Measurements from ENCODE around the gene TMOD1. TPM values are rescaled to one million over a fixed set of nuclear protein-coding genes. Genes with fewer than 3 reads are reported as not detected.

The TMOD1 gene
- polyA plus RNA-seq, 1 donor: 145 TPM

- no peak for DNase-seq
These were observed 137.2 kb downstream of the TMOD1 start for GRCh38 chr9:97638666-97639065.

- DNase-seq: no peak
These were observed 138.9 kb downstream of the TMOD1 start for GRCh38 chr9:97640325-97640724.

GRCh38 chr9:97645720-97646119 is 144.3 kb downstream of the TMOD1 start:
- DNase-seq: no peak

GRCh38 chr9:97647996-97648395 is 146.5 kb downstream of the TMOD1 start:
- DNase-seq: no peak

Other genes with a start within 250 kb of the TMOD1 start
- 7.9 TPM for gene CCDC180, start 194.0 kb upstream of the TMOD1 start, polyA plus RNA-seq (ENCODE audit: insufficient read length)
- gene TDRD7, start 89.6 kb upstream of the TMOD1 start, polyA plus RNA-seq (ENCODE audit: insufficient read length): 5.4 TPM
- gene TSTD2, start 131.7 kb downstream of the TMOD1 start, polyA plus RNA-seq (ENCODE audit: insufficient read length): 22.2 TPM
- 33.8 TPM for gene NCBP1, start 132.2 kb downstream of the TMOD1 start, polyA plus RNA-seq (ENCODE audit: insufficient read length)
- gene XPA, start 195.7 kb downstream of the TMOD1 start, polyA plus RNA-seq (ENCODE audit: insufficient read length): 21.0 TPM

Measured in hindlimb muscle (tissue), 1 donor.